Endothelial cell of umbilical vein (primary cell): ENCODE results near the gene CPT1A. TPM values are rescaled to one million over a fixed set of nuclear protein-coding genes. Genes with fewer than 3 reads are reported as not detected.

ENCODE experiments used
- BruUV-seq: library from RNA; stranded (reverse); fragments of 400-500 nt; replicated peaks from 2 replicates; lab custom pipeline; 2021; lab: Mats Ljungman, UMichigan
- CTCF ChIA-PET: fragments of 300-600, 350-600 bp; sonication (Branson Sonifier 250); formaldehyde crosslinking; loops from one replicate; lab custom pipeline; 2021; ENCODE audit warnings: antibody characterized with exemption, inconsistent platforms; lab: Charles Lee
- POLR2A ChIA-PET: fragments of 300-600, 350-600 bp; sonication (Branson Sonifier 250); formaldehyde crosslinking; loops from one replicate; lab custom pipeline; 2021; ENCODE audit warnings: antibody characterized with exemption, inconsistent platforms; lab: Charles Lee
- DNase-seq: peaks from one replicate; pipeline ENCODE4 v3.0.0-alpha.2; 2011; ENCODE audit warnings: low read depth, low spot score
- FAIRE-seq: peaks from 2 replicates; lab custom pipeline; 2011; peaks lifted over from hg19 to GRCh38; lab: Jason Lieb, UNC
- H2AFZ ChIP-seq: 2 replicates; pipeline ENCODE4 v1.6.0; 2012; ENCODE audit warnings: low read depth, low read length, control low read depth, inconsistent platforms
- H3K27ac ChIP-seq: 2 replicates; pipeline ENCODE4 v1.5.1; 2011; ENCODE audit warnings: low read depth, mild to moderate bottlenecking, control low read depth, low read length, moderate library complexity; ENCODE audit not compliant: insufficient read depth
- H3K27me3 ChIP-seq, 2 experiments: 2 replicates each; pipeline versions ENCODE4 v1.6.0 to v1.6.1; 2011; ENCODE audit warnings: low read length in 2 of 2, mixed read lengths in 1 of 2; ENCODE audit not compliant: control insufficient read depth in 2 of 2, insufficient read depth in 2 of 2
- H3K36me3 ChIP-seq, 2 experiments: 2 replicates in 1 of 2; 3 replicates in 1 of 2; pipeline ENCODE4 v1.5.1; 2011; ENCODE audit warnings: low read length in 2 of 2, mild to moderate bottlenecking in 1 of 2, moderate library complexity in 1 of 2; ENCODE audit not compliant: control insufficient read depth in 2 of 2, insufficient read depth in 2 of 2; ENCODE audit errors: extremely low read depth in 1 of 2
- H3K4me1 ChIP-seq: 3 replicates; pipeline ENCODE4 v1.5.1; 2011; ENCODE audit warnings: mild to moderate bottlenecking, low read length; ENCODE audit not compliant: control insufficient read depth, insufficient read depth; ENCODE audit errors: extremely low read depth
- H3K4me2 ChIP-seq: 2 replicates; pipeline ENCODE4 v1.6.1; 2011; ENCODE audit warnings: low read length, control low read depth, mixed read lengths; ENCODE audit not compliant: insufficient read depth
- H3K4me3 ChIP-seq, 3 experiments: fragments of 200-600 bp in 1 of 3; sonication (generic), shearing (Covaris generic) in 1 of 3; replicated peaks in 1 of 3; 2 replicates each; pipeline ENCODE4 v1.5.1; 2011 to 2016; ENCODE audit warnings: control low read depth in 3 of 3, low read length in 3 of 3, mild to moderate bottlenecking in 2 of 3, inconsistent platforms in 1 of 3, low read depth in 1 of 3, moderate library complexity in 1 of 3; ENCODE audit not compliant: insufficient read depth in 1 of 3
- H3K79me2 ChIP-seq: 2 replicates; pipeline ENCODE4 v1.6.0; 2012; ENCODE audit warnings: low read length, inconsistent platforms; ENCODE audit not compliant: control insufficient read depth, insufficient read depth
- H3K9ac ChIP-seq: replicated peaks from 2 replicates; pipeline ENCODE3; 2011; ENCODE audit warnings: low read length, control low read depth; ENCODE audit not compliant: insufficient read depth; ENCODE audit errors: extremely low read depth
- H3K9me1 ChIP-seq: replicated peaks from 3 replicates; pipeline ENCODE4 v1.6.0; 2011; ENCODE audit warnings: mild to moderate bottlenecking, low read length; ENCODE audit not compliant: control insufficient read depth, insufficient read depth; ENCODE audit errors: extremely low read depth
- H3K9me3 ChIP-seq: replicated peaks from 2 replicates; pipeline ENCODE4 v1.5.1; 2012; ENCODE audit warnings: low read length, inconsistent platforms; ENCODE audit not compliant: control insufficient read depth, insufficient read depth
- H4K20me1 ChIP-seq: replicated peaks from 2 replicates; pipeline ENCODE3; 2011; ENCODE audit warnings: mild to moderate bottlenecking, low read length; ENCODE audit not compliant: control insufficient read depth, insufficient read depth; ENCODE audit errors: extremely low read depth
- CTCF ChIP-seq, 2 donors: IDR thresholded peaks; 1 replicate in 1 of 2; 2 replicates in 1 of 2; pipeline ENCODE4 v1.5.1; 2011; ENCODE audit warnings: low read length in 2 of 2, mild to moderate bottlenecking in 2 of 2, moderate library complexity in 2 of 2, control low read depth in 1 of 2, inconsistent platforms in 1 of 2, low read depth in 1 of 2; ENCODE audit not compliant: insufficient read depth in 1 of 2; ENCODE audit errors: extremely low read depth in 1 of 2
- EZH2 ChIP-seq: IDR thresholded peaks from 2 replicates; pipeline ENCODE4 v1.6.1; 2012; ENCODE audit warnings: borderline replicate concordance, low read depth, mild to moderate bottlenecking, moderate library complexity, low read length, inconsistent platforms; ENCODE audit not compliant: severe bottlenecking
- FOS ChIP-seq: IDR thresholded peaks from 2 replicates; pipeline ENCODE4 v1.6.1; 2011; ENCODE audit warnings: mild to moderate bottlenecking, low read length, moderate library complexity, borderline replicate concordance; ENCODE audit not compliant: insufficient read depth
- GATA2 ChIP-seq: IDR thresholded peaks from 2 replicates; pipeline ENCODE4 v1.7.0; 2011; ENCODE audit warnings: low read depth, mild to moderate bottlenecking, moderate library complexity, mixed read lengths, low read length; ENCODE audit not compliant: insufficient read length, insufficient read depth
- POLR2AphosphoS5 ChIP-seq: IDR thresholded peaks from 2 replicates; pipeline ENCODE4 v1.6.1; 2012; ENCODE audit warnings: low read depth, mild to moderate bottlenecking, control low read depth, low read length, moderate library complexity; ENCODE audit not compliant: insufficient read depth
- dilution Hi-C: fragments of 300-500 bp; cut with MboI; formaldehyde crosslinking; loops from one replicate; pipeline ENCODE4 v1.15.0; 2019; ENCODE audit warnings: low sequenced_read_pairs; ENCODE audit not compliant: extremely low pct_ligation_motif_present
- intact Hi-C: fragments of 100-400 bp; cut with micrococcal nuclease; formaldehyde crosslinking; loops from one replicate; pipeline ENCODE4 v1.10.0; 2022
- polyA plus RNA-seq, 4 experiments: library from polyadenylated mRNA; depleted of rRNA in 3 of 4; stranded (reverse) in 3 of 4; unstranded in 1 of 4; fragments of >200 nt; gene quantifications; 2 replicates each; pipeline versions ENCODE4 v1.2.1 to v1.2.3, GENCODE V29; 2011 to 2012; ENCODE audit warnings: missing spikeins in 1 of 4
- total RNA-seq: library from RNA; stranded (reverse); gene quantifications from 2 replicates; pipeline ENCODE4 v1.2.3, GENCODE V29; 2021

CPT1A gene
- total and polyA plus RNA-seq, 2 donors (not counting 3 experiments of a cell fraction or from before 2014, with no cell fraction given) = 26.3 to 62.1 TPM

- ChIA-PET CTCF (interaction anchor here (0.6 to 3.2 kb wide), 5 partner anchors 9 to 1891 kb away, joined by 3 to 12 read pairs (median 4); no protein-coding TSS in a partner anchor), POLR2A (no interaction called here)
- Histone ChIP-seq H3K79me2 (no peaks in the 10 kb centered on the region), H3K9ac (no peak overlapping the region), H4K20me1 (no peaks in the 10 kb centered on the region), H3K27me3 (peaks cover 2 to 13% of the 10 kb centered on the region in 2 experiments), H3K4me3 (peak overlapping the region; percentile 32 to 73 (median 65)), H3K27ac (no peak overlapping the region), H3K9me3 (no peaks in the 10 kb centered on the region), H3K9me1 (no peaks in the 10 kb centered on the region), H3K4me2 (peak overlapping the region; percentile 37), H3K36me3 (no peaks in the 10 kb centered on the region), H3K4me1 (peaks cover 37% of the 10 kb centered on the region), H2AFZ (peak overlapping the region; percentile 56)
- FAIRE-seq = no peak
- no TSS peak for BruUV-seq
- TF ChIP-seq CTCF (IDR thresholded peaks at IDR 0.05; ENCODE audit: extremely low read depth in 1 of 2, insufficient read depth in 1 of 2, low read depth in 1 of 2, low read length in 2 of 2) (no peak), POLR2AphosphoS5 (no peak), EZH2 (peak; percentile 12), GATA2 (no peak), FOS (no peak)
- peak; percentile 37 for DNase-seq
- dilution Hi-C loops = no loop called here
- intact Hi-C loops = loop anchor here (1.0 kb wide), 1 partner anchor 12 kb away; no protein-coding TSS in a partner anchor
Measured at GRCh38 chr11:68843052-68843561, 1.4 kb upstream of the CPT1A start.
